T-helper 17 cell (primary cell): Measurements from ENCODE around the gene CATSPER1. TPM values are rescaled to one million over a fixed set of nuclear protein-coding genes. Genes with fewer than 3 reads are reported as not detected.
"Not testable (repeated sequence)": the region's sequence is repeated elsewhere in the genome, so short reads cannot be mapped to it uniquely, and the experiment has no call there.

Experiments
- ATAC-seq: fragments of 150-1000 bp; cut with Tn5 transposase; 2 replicates; pipeline ENCODE4 v1.10.0; 2021; ENCODE audit warnings: mild to moderate bottlenecking, moderate library complexity
- DNase-seq, 3 donors: peaks; one replicate each; pipeline versions ENCODE4 v3.0.0 to v3.0.0-alpha.2; 2020 to 2021
- H3K9me3 ChIP-seq: one replicate; pipeline ENCODE4 v1.7.0; 2013; ENCODE audit warnings: low read length, mild to moderate bottlenecking; ENCODE audit not compliant: control insufficient read depth, poor library complexity, severe bottlenecking
- H3K27ac Mint-ChIP-seq: one replicate; pipeline ENCODE4 v1.8.0; 2022; ENCODE audit warnings: mild to moderate bottlenecking, moderate library complexity, mixed read lengths
- H3K27me3 Mint-ChIP-seq: one replicate; pipeline ENCODE4 v1.8.0; 2022; ENCODE audit warnings: mixed read lengths
- H3K36me3 Mint-ChIP-seq: one replicate; pipeline ENCODE4 v1.8.0; 2022; ENCODE audit warnings: low read depth, mixed read lengths
- H3K4me1 Mint-ChIP-seq: one replicate; pipeline ENCODE4 v1.8.0; 2022; ENCODE audit warnings: mild to moderate bottlenecking, mixed read lengths
- H3K4me3 Mint-ChIP-seq: one replicate; pipeline ENCODE4 v1.8.0; 2022; ENCODE audit warnings: mild to moderate bottlenecking, moderate library complexity, mixed read lengths
- total RNA-seq, 4 donors: library from RNA in 2 of 4; stranded (reverse) in 2 of 4; gene quantifications; one replicate each; pipeline ENCODE4 v1.2.3 and lab custom pipeline; 2022 to 2026

The CATSPER1 gene
- total RNA-seq, 2 donors from 2014 or later = not detected

- no peaks in the 10 kb centered on the region for H3K27me3 Mint-ChIP-seq
- ATAC-seq = no peak
- H3K4me1 Mint-ChIP-seq = peaks cover 15% of the 10 kb centered on the region
- H3K36me3 Mint-ChIP-seq = peaks cover 4% of the 10 kb centered on the region
- DNase-seq = no peak
- H3K4me3 Mint-ChIP-seq = no peak overlapping the region
- no peak overlapping the region for H3K27ac Mint-ChIP-seq
- H3K9me3 ChIP-seq = no peaks in the 10 kb centered on the region
These were observed 21.5 kb upstream of the CATSPER1 start for GRCh38 chr11:66047541-66048365.

GRCh38 chr11:66046901-66047300 is 20.6 kb upstream of the CATSPER1 start:
- ATAC-seq = no peak
- Mint-ChIP-seq H3K4me1 (peaks cover 10% of the 10 kb centered on the region), H3K36me3 (no peaks in the 10 kb centered on the region), H3K27ac (no peak overlapping the region), H3K4me3 (no peak overlapping the region), H3K27me3 (no peaks in the 10 kb centered on the region)
- DNase-seq = no peak
- H3K9me3 ChIP-seq = no peaks in the 10 kb centered on the region

GRCh38 chr11:66045177-66045639 is 18.9 kb upstream of the CATSPER1 start:
- H3K27me3 Mint-ChIP-seq = no peaks in the 10 kb centered on the region
- peak; percentile 99 for ATAC-seq

GRCh38 chr11:66044757-66045156 is 18.5 kb upstream of the CATSPER1 start:
- DNase-seq (no peak), ATAC-seq (peak; percentile 5)
- Mint-ChIP-seq H3K27me3 (no peaks in the 10 kb centered on the region), H3K4me1 (peaks cover 5% of the 10 kb centered on the region), H3K4me3 (no peak overlapping the region), H3K36me3 (no peaks in the 10 kb centered on the region), H3K27ac (peak overlapping the region; percentile 27)
- H3K9me3 ChIP-seq = no peaks in the 10 kb centered on the region

More at GRCh38 chr11:66045177-66045639, 18.9 kb upstream of the CATSPER1 start:
- Mint-ChIP-seq H3K27ac (peak overlapping the region; percentile 27), H3K36me3 (no peaks in the 10 kb centered on the region), H3K4me3 (no peak overlapping the region), H3K4me1 (peaks cover 5% of the 10 kb centered on the region)
- DNase-seq = peak; percentile 75 to 83 (median 78)
- no peaks in the 10 kb centered on the region for H3K9me3 ChIP-seq

GRCh38 chr11:66042996-66043906 is 17.0 kb upstream of the CATSPER1 start:
- H3K4me3 Mint-ChIP-seq = no peak overlapping the region
- H3K36me3 Mint-ChIP-seq = no peaks in the 10 kb centered on the region
- no peak for ATAC-seq
- no peak for DNase-seq
- no peaks in the 10 kb centered on the region for H3K9me3 ChIP-seq
- H3K27me3 Mint-ChIP-seq = peaks cover 5% of the 10 kb centered on the region
- H3K27ac Mint-ChIP-seq = no peak overlapping the region
- peaks cover 5% of the 10 kb centered on the region for H3K4me1 Mint-ChIP-seq

GRCh38 chr11:66042227-66042995 is 16.1 kb upstream of the CATSPER1 start:
- Mint-ChIP-seq H3K4me1 (peaks cover 5% of the 10 kb centered on the region), H3K4me3 (no peak overlapping the region), H3K27ac (no peak overlapping the region), H3K36me3 (no peaks in the 10 kb centered on the region), H3K27me3 (peaks cover 10% of the 10 kb centered on the region)
- DNase-seq = no peak
- ATAC-seq = no peak
- H3K9me3 ChIP-seq = no peaks in the 10 kb centered on the region

- peaks cover 20% of the 10 kb centered on the region for H3K27me3 Mint-ChIP-seq
- ATAC-seq (no peak), DNase-seq (no peak)
- no peaks in the 10 kb centered on the region for H3K36me3 Mint-ChIP-seq
- H3K27ac Mint-ChIP-seq = no peak overlapping the region
- H3K4me3 Mint-ChIP-seq = no peak overlapping the region
- H3K4me1 Mint-ChIP-seq = peaks cover 5% of the 10 kb centered on the region
- no peaks in the 10 kb centered on the region for H3K9me3 ChIP-seq
These were observed 13.5 kb upstream of the CATSPER1 start for GRCh38 chr11:66039765-66040164.

- Mint-ChIP-seq H3K27ac (no peak overlapping the region), H3K4me3 (no peak overlapping the region), H3K4me1 (peaks cover 4% of the 10 kb centered on the region), H3K36me3 (no peaks in the 10 kb centered on the region), H3K27me3 (peaks cover 22% of the 10 kb centered on the region)
- DNase-seq (no peak), ATAC-seq (no peak)
- H3K9me3 ChIP-seq = no peaks in the 10 kb centered on the region
These were observed 11.0 kb upstream of the CATSPER1 start for GRCh38 chr11:66037327-66037726.

- ATAC-seq (no peak), DNase-seq (no peak)
- Mint-ChIP-seq H3K36me3 (no peaks in the 10 kb centered on the region), H3K4me1 (peaks cover 4% of the 10 kb centered on the region), H3K4me3 (no peak overlapping the region), H3K27ac (no peak overlapping the region), H3K27me3 (peaks cover 22% of the 10 kb centered on the region)
- no peaks in the 10 kb centered on the region for H3K9me3 ChIP-seq
These were observed 10.0 kb upstream of the CATSPER1 start for GRCh38 chr11:66036334-66036710.

GRCh38 chr11:66035653-66036333 is 9.5 kb upstream of the CATSPER1 start:
- DNase-seq (no peak), ATAC-seq (no peak)
- peaks cover 22% of the 10 kb centered on the region for H3K27me3 Mint-ChIP-seq
- peaks cover 4% of the 10 kb centered on the region for H3K4me1 Mint-ChIP-seq
- no peaks in the 10 kb centered on the region for H3K9me3 ChIP-seq
- H3K4me3 Mint-ChIP-seq = no peak overlapping the region
- H3K27ac Mint-ChIP-seq = no peak overlapping the region
- no peaks in the 10 kb centered on the region for H3K36me3 Mint-ChIP-seq

GRCh38 chr11:66032957-66033735 is 6.9 kb upstream of the CATSPER1 start:
- DNase-seq = no peak
- H3K27ac Mint-ChIP-seq = no peak overlapping the region
- H3K36me3 Mint-ChIP-seq = no peaks in the 10 kb centered on the region
- no peak for ATAC-seq
- H3K9me3 ChIP-seq = no peaks in the 10 kb centered on the region
- peaks cover 4% of the 10 kb centered on the region for H3K4me1 Mint-ChIP-seq
- H3K4me3 Mint-ChIP-seq = no peak overlapping the region
- peaks cover 20% of the 10 kb centered on the region for H3K27me3 Mint-ChIP-seq

- not testable (repeated sequence) for H3K36me3 Mint-ChIP-seq, H3K27me3 Mint-ChIP-seq, ATAC-seq
These were observed 3.2 kb downstream of the CATSPER1 start for GRCh38 chr11:66023186-66023440.

More at GRCh38 chr11:66023186-66023440, 3.2 kb downstream of the CATSPER1 start:
- H3K4me1 Mint-ChIP-seq = peaks cover 12% of the 10 kb centered on the region
- not testable (repeated sequence) for H3K27ac Mint-ChIP-seq, H3K9me3 ChIP-seq, DNase-seq, H3K4me3 Mint-ChIP-seq
